Lower lobe of right lung (tissue), 2 donors: ENCODE results near the gene APLN. TPM values are rescaled to one million over a fixed set of nuclear protein-coding genes. Genes with fewer than 3 reads are reported as not detected.

Experiments
- ATAC-seq, 2 donors: fragments of 200-7000 bp; cut with Tn5 transposase; one replicate each; pipeline ENCODE4 v1.9.1; 2020 to 2022; ENCODE audit warnings: mild to moderate bottlenecking in 2 of 2, moderate library complexity in 2 of 2
- DNase-seq: peaks from one replicate; pipeline ENCODE4 v3.0.0-alpha.2; 2020
- H3K27ac ChIP-seq: fragments of 200-600 bp; one replicate; pipeline ENCODE4 v1.8.0; 2022
- H3K27me3 ChIP-seq: fragments of 200-600 bp; one replicate; pipeline ENCODE4 v1.8.0; 2022; ENCODE audit warnings: low read depth
- H3K36me3 ChIP-seq: fragments of 200-600 bp; one replicate; pipeline ENCODE4 v1.8.0; 2022; ENCODE audit warnings: mild to moderate bottlenecking
- H3K4me1 ChIP-seq: fragments of 200-600 bp; one replicate; pipeline ENCODE4 v1.8.0; 2022
- H3K4me3 ChIP-seq: fragments of 200-600 bp; one replicate; pipeline ENCODE4 v1.8.0; 2022; ENCODE audit warnings: mild to moderate bottlenecking
- H3K9me3 ChIP-seq: fragments of 200-600 bp; one replicate; pipeline ENCODE4 v1.8.0; 2022
- intact Hi-C: fragments of 100-400 bp; cut with DNase I; formaldehyde crosslinking; loops from one replicate; pipeline ENCODE4 v1.11.0; 2022
- total RNA-seq: library from RNA; stranded (reverse); fragmentation: NEBNext Ultra II Directional; extraction: Animal tissue kit (Norgen Biotek cat#: 25700); gene quantifications from one replicate; pipeline ENCODE4 v1.2.1, GENCODE V29; 2021
- TF ChIP-seq, protein P1 (sequence below): fragments of 200-600 bp; IDR thresholded peaks from one replicate; pipeline ENCODE4 v1.8.0; 2022; ENCODE audit warnings: antibody characterized with exemption, mild to moderate bottlenecking
- donor health status: DM: no; HTN: yes; CAD: no; lungs with severe emphysema.

Gene APLN
- total RNA-seq, 1 donor from 2014 or later, result 4.2 TPM

DNA sequence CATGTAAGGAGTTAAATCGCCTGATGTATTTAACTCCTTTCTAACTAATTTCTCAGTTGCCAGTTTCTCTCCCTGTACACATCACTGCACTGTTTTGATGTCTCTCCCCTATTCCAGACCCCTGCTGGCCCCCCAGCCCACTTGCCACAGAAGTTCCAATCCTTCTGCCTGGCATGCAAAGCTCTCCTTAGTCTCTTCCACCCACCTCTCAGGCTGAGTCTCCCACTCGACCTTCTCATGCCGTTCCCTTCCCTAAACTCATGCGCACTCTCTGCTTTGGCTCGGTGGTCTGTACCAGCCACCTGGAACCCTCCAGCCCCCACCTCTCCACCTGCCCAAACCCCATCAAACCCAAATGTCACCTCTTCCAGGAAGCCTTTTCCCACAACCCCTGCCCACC is 56.9 kb downstream of the APLN start:
- TF ChIP-seq, protein P1, sequence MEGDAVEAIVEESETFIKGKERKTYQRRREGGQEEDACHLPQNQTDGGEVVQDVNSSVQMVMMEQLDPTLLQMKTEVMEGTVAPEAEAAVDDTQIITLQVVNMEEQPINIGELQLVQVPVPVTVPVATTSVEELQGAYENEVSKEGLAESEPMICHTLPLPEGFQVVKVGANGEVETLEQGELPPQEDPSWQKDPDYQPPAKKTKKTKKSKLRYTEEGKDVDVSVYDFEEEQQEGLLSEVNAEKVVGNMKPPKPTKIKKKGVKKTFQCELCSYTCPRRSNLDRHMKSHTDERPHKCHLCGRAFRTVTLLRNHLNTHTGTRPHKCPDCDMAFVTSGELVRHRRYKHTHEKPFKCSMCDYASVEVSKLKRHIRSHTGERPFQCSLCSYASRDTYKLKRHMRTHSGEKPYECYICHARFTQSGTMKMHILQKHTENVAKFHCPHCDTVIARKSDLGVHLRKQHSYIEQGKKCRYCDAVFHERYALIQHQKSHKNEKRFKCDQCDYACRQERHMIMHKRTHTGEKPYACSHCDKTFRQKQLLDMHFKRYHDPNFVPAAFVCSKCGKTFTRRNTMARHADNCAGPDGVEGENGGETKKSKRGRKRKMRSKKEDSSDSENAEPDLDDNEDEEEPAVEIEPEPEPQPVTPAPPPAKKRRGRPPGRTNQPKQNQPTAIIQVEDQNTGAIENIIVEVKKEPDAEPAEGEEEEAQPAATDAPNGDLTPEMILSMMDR, result no peak
- no peaks in the 10 kb centered on the region for H3K27me3 ChIP-seq
- no peaks in the 10 kb centered on the region for H3K36me3 ChIP-seq
- no peak for ATAC-seq
- no peaks in the 10 kb centered on the region for H3K9me3 ChIP-seq
- intact Hi-C loops, result no loop called here
- no peak overlapping the region for H3K4me3 ChIP-seq
- H3K27ac ChIP-seq, result no peak overlapping the region
- DNase-seq, result no peak
- H3K4me1 ChIP-seq, result no peaks in the 10 kb centered on the region

DNA sequence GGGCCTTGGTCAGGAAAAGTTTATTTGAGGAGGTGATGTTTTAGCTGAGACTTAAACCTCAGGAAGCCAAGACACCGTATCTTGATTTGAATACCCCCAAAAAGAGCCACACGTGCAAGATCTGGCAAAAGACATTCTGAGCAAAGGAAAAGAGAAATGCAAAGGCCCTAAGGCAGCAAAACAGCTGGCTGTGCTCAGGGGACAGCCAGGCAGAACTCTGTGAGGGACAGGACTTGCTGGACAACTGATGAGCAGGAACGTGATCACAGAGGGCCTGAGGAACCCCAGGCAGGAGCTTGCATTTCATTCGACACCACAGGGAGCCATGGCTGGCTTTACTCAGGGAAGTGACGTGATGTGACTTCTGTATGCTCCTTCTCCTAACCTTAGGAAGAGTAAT is 58.7 kb downstream of the APLN start:
- TF ChIP-seq, protein P1, result no peak
- Histone ChIP-seq H3K27ac (no peak overlapping the region), H3K4me3 (no peak overlapping the region), H3K4me1 (no peaks in the 10 kb centered on the region), H3K36me3 (no peaks in the 10 kb centered on the region), H3K9me3 (no peaks in the 10 kb centered on the region), H3K27me3 (no peaks in the 10 kb centered on the region)
- intact Hi-C loops, result no loop called here
- ATAC-seq, result no peak
- DNase-seq, result no peak

Other genes with a start within 250 kb of the APLN start
- gene SMARCA1, start 131.5 kb downstream of the APLN start, total RNA-seq, result 23.2 TPM
- 20.1 TPM for gene OCRL, start 114.7 kb downstream of the APLN start, total RNA-seq
- gene XPNPEP2, start 84.0 kb upstream of the APLN start, total RNA-seq, result 2.9 TPM
- 74.9 TPM for gene SASH3, start 125.0 kb upstream of the APLN start, total RNA-seq
- 36.1 TPM for gene ZDHHC9, start 188.9 kb upstream of the APLN start, total RNA-seq